GM21825 (cell line): Measurements from ENCODE around the gene ZNF641.
"Not testable (repeated sequence)": the region's sequence is repeated elsewhere in the genome, so short reads cannot be mapped to it uniquely, and the experiment has no call there.

Source experiments
- ATAC-seq: cut with Tn5 transposase; IDR thresholded peaks from one replicate; pipeline ENCODE4 v1.9.1; 2021; ENCODE audit warnings: mild to moderate bottlenecking, moderate library complexity; ENCODE audit not compliant: unreplicated experiment

Gene ZNF641

DNA sequence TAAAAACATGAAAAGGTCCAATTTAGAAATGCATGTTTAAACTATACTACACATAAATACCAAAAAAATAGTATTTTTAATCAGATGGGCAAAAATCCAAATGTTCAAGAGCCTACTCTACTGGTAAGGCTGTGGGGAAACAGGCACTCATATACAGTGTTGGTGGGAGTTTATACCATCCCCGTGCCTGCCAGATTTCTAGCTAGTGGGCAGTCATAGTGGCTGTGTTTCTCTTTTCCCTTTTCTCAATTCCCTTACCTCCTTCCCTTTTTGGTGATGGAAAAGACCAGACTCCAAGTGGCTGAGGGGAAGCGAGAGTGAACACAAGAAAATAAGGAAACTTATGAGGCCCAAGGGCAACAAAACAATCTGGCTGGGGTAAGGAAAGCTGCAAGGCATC is 14.7 kb downstream of the ZNF641 start:
- no peak for ATAC-seq

GRCh38 chr12:48334808-48335207 is 15.9 kb downstream of the ZNF641 start:
- no peak for ATAC-seq

GRCh38 chr12:48333680-48334079 is 17.0 kb downstream of the ZNF641 start:
- not testable (repeated sequence) for ATAC-seq

- no peak for ATAC-seq
Measured at GRCh38 chr12:48331399-48331798, 19.3 kb downstream of the ZNF641 start.

DNA sequence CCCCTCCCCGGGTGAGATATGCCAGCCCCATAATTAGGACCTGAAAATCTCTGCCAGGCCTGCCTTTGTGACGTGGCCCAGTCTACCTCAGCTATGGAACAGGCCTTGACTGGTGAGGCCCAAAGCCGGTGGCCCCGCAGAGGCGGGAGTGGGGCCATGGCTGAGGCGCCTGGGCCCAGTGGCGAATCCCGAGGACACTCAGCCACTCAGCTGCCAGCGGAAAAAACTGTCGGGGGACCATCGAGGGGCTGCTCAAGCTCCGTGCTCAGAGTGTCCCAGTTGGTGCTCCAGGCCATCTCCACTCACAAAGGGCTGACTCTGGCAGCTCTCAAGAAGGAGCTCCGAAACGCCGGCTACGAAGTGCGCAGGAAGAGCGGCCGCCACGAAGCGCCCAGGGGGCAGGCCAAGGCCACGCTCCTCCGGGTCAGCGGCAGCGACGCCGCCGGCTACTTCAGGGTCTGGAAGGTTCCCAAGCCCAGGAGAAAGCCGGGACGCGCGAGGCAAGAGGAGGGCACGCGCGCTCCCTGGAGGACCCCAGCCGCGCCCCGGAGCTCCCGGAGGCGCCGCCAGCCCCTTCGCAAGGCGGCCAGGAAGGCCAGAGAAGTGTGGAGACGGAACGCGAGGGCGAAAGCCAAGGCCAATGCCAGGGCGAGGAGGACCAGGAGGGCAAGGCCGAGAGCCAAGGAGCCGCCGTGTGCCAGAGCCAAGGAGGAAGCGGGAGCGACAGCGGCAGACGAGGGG is 21.4 kb downstream of the ZNF641 start:
- no peak for ATAC-seq

DNA sequence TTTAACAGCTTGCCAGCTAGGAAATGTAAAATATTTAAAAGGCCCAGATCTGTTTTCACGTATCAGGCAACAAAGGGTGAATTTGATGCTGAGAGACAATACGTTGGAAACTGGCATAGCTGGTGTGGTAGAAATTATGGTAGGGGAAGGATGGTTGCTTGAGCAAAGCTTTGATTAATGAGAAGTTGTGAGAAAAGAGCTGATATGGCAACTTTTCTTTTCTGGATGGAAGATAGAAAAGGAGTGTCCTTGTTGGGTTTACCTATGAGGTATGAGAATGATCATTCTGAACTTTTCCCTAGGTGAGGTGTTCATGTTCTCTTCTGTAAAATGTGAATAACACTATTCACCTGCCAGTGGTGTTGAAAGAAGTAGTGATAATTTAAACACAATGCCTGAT is 34.2 kb downstream of the ZNF641 start:
- no peak for ATAC-seq

- ATAC-seq, result no peak
Measured at GRCh38 chr12:48311313-48311712, 39.4 kb downstream of the ZNF641 start.

DNA sequence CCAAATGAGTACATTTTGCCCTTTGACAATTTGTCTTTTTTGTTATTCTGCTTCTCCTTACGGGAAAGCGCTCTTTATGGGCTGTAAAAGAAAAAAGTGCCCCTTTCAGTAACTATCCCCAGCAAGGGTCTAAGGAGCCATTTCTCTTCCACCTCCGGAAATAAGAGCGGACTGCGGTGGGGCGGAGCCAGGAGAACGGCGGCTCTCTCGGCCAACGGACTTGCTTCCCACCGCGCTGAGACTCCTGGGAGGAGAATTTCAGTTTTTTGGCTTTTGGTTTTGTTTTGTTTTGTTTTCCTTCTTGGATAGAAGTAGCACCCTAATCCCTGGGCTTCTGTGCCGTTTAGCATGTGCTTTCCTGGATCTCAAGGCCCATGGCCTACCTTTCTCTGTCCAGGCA is 43.5 kb downstream of the ZNF641 start:
- no peak for ATAC-seq

DNA sequence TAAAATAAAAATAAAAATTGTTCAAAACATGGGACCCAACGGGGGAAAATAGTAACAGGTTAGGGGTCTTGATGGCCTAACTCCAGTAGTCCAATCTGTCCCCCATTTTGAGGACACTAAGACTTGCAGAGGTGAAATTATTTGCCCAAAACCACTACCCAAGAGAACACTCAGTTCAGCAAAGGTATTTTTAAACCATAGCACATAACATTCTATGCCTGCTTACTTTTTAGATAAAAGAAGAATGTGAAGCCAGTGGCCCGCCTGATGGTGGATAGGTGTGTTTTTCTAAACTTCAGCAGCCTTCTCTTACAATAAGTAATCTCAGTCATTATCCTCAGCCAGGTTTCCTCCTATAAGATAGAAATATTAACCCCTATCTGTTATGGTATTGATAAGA is 45.5 kb downstream of the ZNF641 start:
- no peak for ATAC-seq

GRCh38 chr12:48302161-48302911 is 48.4 kb downstream of the ZNF641 start:
- ATAC-seq, result no peak

DNA sequence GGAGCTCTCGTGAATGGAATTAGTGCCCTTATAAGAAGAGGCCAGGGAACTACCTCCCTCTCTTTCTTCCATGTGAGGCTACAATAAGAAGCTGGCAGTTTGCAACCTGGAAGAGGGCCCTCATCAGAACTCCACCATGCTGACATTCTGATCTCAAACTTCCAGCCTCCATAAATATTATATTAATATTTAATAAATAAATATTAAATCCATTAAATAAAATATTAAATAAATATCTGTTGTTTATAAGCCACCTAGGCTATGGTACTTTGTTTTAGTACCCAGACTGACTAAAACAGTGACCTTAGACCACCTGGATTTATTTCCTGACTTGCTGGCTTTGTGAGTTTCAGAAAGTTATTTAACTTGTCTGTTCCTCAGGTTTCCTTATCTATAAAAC is 49.9 kb downstream of the ZNF641 start:
- no peak for ATAC-seq

DNA sequence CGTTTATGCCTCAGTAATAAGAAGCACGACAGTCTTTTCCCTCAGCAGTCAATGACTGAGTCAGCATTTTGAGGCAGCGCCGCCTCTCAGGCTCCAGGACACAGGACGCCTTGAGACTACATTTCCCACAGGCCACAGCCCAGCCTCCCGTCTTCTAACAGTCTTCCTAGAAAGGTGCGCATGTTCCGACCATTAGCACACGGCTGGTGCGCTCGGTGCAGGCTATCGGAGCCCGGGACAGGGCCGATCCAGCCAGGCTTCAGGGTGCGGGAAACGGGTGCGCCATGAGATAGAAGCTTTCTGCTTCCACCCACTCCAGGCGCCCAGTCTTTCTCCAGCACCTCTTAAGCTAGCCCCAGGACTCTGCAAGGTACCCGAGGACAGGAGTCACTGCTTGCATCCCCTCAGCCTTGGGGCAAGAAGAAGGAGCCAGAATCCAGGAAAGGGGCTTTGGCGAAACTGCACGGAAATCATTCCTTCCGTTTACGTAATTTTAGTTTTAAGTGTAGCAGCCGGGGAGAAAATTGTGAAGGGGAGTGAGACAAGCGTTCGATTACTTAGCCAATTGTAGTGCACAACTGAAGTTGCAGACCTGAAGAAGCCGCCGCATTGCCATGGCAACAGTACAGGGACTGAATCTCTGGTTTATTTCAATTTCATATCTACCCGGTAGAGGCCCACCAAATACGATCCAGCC is 54.0 kb downstream of the ZNF641 start:
- ATAC-seq, result no peak

DNA sequence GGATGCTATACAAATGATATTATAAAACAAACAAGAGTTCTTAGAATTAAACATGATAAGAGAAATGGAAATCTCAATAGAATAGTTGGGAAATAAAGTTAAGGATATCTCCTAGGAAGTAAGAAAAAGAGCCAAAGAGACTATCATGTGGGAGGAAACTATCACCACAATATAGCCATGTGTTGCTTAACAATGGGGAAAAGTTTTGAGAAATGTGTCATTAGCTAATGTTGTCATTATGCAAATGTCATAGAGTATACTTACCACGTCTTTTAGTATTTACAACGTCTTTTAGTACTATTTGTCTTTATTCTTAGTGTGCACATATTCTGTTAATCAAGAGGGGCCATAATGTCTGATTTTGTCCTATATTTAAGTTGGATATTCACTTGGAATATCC is 58.7 kb downstream of the ZNF641 start:
- no peak for ATAC-seq

- ATAC-seq, result no peak
Measured at GRCh38 chr12:48291511-48291910, 59.2 kb downstream of the ZNF641 start.

DNA sequence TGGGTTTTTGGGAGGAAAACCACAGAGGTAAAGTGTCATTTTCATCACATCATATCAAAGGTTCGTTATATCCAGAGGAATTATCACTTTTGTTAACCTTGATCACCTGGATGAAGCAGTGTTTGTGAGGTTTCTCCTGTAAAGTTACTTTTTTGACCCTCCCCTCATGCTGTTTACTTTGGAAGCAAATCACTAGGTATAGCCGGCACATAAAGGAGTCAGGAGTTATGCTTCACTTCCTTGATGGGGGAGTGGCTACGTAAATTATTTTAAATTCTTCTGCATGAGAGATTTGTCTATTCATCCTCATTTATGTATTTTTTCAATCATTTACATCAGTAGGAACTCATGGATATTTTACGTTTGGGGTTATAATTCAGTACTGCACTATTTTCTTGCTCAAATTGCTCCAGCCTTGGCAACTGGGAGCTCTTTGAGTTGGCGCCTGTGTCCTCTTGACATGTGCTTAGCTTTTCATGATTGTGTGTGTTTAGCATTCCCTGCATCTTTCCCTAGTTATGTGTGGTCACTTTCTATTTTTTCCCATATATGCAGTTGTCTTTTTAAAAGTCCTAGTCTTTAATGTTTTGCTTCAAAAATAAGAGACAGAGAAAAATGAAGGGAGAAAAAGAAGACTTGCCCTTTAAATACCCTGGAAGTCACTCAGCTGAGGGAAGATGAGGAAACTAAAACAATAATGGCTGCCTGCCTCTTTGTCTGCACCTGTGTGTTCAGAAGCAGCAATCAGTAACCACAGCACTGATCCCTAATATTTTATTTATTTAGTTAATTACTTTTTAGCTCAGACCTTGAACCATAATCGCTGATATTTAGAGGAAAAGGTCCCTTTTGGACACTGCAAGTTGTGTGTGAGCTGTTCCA is 62.1 kb downstream of the ZNF641 start:
- no peak for ATAC-seq
